Measurements from ENCODE around the gene EFTUD2.
A peak's percentile ranks its signal among the peaks of the same experiment; 100 is the strongest.

Gene EFTUD2

GRCh38 chr17:44804302-44805089, 94.7 kb downstream of the EFTUD2 start:
- DNase-seq: peak; percentile 5

GRCh38 chr17:44801880-44802279, 97.4 kb downstream of the EFTUD2 start:
- DNase-seq: no peak
